ENCODE data around the gene BOLL.
"Not testable (repeated sequence)": the region's sequence is repeated elsewhere in the genome, so short reads cannot be mapped to it uniquely, and the experiment has no call there.

The BOLL gene

DNA sequence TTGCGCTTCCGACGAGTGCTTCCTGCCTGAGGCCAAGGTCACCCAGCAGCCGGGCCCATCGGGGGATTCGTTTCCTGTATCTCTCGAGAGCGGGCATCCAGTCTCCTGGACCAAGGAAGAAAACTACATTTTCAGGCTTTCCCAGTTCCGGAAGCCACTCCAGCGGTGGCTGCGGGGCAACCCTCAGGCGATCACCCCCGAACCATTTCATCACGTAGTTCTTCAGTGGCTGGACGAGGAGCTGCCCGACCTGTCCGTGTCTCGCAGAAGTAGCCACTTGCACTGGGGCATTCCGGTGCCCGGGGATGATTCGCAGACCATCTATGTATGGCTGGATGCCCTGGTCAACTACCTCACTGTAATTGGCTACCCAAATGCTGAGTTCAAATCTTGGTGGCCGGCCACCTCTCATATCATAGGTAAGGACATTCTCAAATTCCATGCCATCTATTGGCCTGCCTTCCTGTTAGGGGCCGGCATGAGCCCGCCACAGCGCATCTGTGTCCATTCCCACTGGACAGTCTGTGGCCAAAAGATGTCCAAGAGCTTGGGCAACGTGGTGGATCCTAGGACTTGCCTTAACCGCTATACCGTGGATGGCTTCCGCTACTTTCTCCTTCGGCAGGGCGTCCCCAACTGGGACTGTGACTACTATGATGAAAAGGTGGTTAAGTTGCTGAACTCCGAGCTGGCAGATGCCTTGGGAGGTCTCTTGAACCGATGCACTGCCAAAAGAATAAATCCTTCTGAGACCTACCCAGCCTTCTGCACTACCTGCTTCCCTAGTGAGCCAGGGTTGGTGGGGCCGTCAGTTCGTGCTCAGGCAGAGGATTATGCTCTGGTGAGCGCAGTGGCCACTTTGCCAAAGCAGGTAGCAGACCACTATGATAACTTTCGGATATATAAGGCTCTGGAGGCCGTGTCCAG lies 78.9 kb downstream of the BOLL start:
- no peak for DNase-seq (ENCODE audit: low read depth)

DNA sequence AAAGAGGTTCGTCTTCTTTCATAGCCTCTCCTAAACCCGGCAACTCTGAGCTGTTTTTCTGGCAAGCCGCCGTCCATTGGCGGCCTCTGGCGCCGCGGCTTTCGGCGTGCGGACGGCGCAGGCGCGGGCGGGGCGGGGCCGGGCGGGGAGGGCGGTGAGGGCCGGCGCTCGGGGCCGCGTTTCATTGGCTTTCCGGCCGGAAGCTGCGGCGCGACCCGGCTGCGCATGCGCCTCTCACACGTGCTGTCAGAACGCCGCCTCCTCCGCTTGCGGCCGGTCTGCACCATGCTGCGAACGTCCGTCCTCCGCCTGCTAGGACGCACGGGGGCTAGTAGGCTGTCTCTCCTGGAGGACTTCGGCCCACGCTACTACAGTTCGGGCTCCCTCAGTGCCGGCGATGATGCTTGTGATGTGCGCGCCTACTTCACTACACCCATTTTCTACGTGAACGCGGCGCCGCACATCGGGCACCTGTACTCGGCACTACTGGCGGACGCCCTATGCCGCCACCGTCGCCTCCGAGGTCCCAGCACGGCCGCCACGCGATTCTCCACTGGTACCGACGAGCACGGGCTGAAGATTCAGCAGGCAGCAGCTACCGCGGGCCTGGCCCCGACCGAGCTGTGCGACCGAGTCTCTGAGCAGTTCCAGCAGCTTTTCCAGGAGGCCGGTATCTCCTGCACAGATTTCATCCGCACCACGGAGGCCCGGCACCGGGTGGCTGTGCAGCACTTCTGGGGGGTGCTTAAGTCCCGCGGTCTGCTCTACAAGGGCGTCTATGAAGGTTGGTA lies 79.8 kb downstream of the BOLL start, which contains the start of gene MARS2:
Gene MARS2, plus strand, starts transcription at position 249 of the 791 bp plus-strand sequence. Its CDS starts 37 bp downstream, at position 286.
- DNase-seq (ENCODE audit: low read depth), result peak; percentile 77

DNA sequence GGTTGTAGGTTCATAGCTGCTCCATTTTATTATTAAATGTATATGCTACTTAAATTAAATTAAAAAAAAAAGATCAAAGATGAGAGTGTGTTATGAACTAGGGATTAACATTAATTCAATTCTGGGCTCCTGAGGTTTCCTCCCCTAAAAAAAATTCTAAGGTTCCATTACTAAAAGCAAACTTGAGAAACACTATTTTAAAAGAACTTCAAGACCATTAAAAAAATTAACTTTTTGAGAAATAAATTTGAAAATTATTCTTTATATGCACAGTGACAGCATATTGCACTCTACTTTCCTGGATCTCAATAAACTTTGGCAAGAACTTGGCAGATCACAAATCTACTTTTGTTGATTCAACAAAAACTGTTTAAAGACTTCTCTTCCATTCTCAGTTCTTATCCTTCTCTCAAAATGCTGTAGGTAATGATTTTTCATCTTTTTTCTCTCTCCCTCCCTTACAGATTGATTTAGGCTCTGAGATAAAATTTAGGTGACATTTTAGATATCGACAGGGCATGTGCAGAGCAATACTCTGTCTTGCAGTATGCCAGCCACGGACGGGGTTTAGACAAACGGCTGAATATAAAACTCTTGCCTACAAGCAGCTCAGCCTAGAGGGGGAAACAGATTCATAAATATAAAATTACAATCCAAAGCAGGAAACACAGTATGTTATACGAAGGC lies 80.5 kb downstream of the BOLL start:
- no peak for DNase-seq (ENCODE audit: low read depth)

DNA sequence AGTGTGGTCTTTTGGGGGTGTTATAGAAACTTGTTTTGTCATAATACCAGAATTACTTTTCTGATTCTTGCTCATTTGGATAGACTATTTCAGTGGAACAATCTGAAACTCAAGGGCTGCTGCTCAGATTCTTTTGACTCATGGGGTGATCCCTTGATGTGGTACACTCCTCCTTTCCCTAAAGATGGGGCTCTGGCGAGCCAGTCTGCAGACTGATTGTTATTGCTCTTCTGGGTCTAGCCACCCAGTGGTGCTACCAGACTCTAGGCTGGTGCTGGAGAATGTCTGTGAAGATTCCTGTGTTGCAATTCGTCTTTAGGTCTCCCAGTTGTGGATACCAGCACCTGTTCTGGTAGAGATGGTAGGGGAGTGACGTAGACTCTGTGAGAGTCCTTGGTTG lies 84.2 kb downstream of the BOLL start:
- DNase-seq (ENCODE audit: low read depth), result no peak

DNA sequence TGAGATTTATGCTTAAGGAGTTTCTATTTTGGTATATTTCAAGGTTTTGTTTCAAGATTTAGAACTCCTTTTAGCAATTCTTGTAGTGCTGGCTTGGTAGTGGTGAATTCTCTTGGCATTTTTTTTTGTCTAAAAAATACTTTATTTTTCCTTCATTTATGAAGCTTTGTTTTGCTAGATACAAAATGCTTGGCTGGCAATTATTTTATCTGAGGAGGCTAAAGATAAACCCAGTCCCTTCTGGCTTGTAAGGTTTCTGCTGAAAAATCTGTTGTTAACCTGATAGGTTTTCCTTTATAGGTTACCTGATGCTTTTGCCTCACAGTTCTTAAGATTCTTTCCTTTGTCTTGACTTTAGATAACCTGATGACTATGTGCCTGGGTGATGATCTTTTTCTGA lies 85.4 kb downstream of the BOLL start:
- not testable (repeated sequence) for DNase-seq (ENCODE audit: low read depth)

DNA sequence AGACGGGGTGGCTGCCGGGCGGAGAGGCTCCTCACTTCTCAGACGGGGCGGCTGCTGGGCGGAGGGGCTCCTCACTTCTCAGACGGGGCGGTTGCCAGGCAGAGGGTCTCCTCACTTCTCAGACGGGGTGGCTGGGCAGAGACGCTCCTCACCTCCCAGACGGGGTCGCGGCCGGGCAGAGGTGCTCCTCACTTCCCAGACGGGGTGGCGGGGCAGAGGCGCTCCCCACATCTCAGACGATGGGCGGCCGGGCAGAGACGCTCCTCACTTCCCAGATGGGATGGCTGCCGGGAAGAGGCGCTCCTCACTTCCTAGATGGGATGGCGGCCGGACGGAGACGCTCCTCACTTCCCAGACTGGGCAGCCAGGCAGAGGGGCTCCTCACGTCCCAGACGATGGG lies 88.5 kb downstream of the BOLL start:
- not testable (repeated sequence) for DNase-seq (ENCODE audit: low read depth)

DNA sequence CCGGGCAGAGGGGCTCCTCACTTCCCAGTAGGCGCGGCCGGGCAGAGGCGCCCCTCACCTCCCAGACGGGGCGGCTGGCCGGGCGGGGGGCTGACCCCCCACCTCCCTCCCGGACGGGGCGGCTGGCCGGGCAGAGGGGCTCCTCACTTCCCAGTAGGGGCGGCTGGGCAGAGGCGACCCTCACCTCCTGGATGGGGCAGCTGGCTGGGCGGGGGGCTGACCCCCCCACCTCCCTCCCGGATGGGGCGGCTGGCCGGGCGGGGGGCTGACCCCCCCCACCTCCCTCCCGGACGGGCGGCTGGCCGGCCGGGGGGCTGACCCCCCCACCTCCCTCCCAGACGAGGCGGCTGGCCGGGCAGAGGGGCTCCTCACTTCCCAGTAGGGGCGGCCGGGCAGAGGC lies 89.1 kb downstream of the BOLL start:
- not testable (repeated sequence) for DNase-seq (ENCODE audit: low read depth)

DNA sequence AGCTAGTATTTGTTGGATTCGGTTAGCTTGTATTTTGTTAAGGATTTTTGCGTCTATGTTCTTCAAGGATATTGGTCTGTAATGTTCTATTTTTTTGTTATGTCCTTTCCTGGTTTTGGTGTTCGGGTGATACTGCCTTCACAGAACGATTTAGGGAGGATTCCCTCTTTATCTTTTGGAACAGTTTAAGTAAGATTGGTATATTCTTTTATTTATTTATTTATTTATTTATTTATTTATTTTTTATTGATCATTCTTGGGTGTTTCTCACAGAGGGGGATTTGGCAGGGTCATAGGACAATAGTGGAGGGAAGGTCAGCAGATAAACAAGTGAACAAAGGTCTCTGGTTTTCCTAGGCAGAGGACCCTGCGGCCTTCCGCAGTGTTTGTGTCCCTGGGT lies 89.9 kb downstream of the BOLL start:
- DNase-seq (ENCODE audit: low read depth), result not testable (repeated sequence)

DNA sequence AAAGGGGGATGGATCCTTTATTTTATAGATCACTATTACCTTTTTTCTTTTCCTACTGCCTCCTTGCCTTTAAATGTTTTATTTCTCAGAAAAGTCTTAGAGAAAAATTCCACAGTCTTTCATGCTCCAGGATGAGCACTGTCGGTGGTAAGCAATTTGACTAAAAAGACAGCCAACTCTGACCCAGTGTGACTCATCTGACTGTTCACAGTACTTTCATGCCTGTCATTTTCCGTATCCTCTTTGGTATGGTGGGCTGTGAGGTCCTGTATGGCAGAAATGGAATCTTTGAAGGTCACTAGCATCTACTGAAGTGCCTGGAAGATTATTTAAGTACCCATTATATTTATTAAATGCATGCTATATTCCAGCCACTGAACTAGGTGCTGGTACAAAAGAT lies 107.6 kb downstream of the BOLL start:
- no peak for DNase-seq (ENCODE audit: low read depth)

DNA sequence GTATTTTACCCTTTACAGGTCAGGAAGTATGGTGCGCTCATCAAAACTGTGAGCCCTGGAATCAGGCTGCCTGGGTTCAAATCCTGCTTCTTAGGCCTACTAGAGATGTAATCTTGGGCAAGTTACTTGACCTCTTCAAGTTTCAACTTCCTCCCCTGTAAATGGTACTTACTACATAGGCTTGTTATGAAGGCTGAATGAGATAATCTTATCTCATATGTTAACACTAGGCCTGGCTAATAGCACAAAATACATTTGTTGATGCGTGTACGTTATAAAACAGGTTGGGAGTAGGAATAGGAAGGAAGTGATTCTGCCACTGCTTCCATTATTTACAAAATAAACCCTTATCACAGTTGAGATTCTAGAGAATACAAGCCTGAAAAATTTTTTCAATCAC lies 108.1 kb downstream of the BOLL start:
- DNase-seq (ENCODE audit: low read depth), result no peak
